SH-SY5Y (cell line): ENCODE results near the gene REST.

Source experiments
- GATA2 ChIP-seq: IDR thresholded peaks from 2 replicates; pipeline ENCODE4 v1.6.1; 2011; ENCODE audit warnings: mild to moderate bottlenecking, low read depth, low read length
- GATA3 ChIP-seq: IDR thresholded peaks from 2 replicates; pipeline ENCODE4 v1.6.1; 2011; ENCODE audit warnings: low read depth, mild to moderate bottlenecking, low read length, moderate library complexity

Gene REST

DNA sequence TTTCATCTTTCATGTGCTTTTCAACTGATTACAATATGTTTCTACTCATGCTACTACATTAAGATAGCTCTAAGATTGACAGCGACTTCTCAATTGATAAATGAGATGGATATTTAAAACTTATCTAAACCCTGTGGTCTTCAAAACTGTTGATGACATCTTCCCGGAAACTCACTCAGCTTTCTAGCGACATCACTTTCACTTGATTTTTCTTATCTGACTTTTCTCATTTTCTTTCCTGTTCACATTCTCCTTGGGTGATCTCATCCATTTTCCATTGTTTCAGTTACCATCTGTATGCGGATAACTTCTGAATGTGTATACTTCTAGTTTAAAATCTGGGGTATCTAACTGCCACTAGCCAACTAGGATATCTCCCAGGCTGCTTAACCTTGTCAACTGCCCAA lies 74.1 kb downstream of the REST start:
- no peak for TF ChIP-seq GATA3
- TF ChIP-seq GATA2: no peak

- TF ChIP-seq GATA3 (no peak), GATA2 (no peak)
These were observed 78.5 kb downstream of the REST start for GRCh38 chr4:56986192-56986591.

- TF ChIP-seq GATA3: no peak
- no peak for TF ChIP-seq GATA2
These were observed 79.3 kb downstream of the REST start for GRCh38 chr4:56986952-56987351.

DNA sequence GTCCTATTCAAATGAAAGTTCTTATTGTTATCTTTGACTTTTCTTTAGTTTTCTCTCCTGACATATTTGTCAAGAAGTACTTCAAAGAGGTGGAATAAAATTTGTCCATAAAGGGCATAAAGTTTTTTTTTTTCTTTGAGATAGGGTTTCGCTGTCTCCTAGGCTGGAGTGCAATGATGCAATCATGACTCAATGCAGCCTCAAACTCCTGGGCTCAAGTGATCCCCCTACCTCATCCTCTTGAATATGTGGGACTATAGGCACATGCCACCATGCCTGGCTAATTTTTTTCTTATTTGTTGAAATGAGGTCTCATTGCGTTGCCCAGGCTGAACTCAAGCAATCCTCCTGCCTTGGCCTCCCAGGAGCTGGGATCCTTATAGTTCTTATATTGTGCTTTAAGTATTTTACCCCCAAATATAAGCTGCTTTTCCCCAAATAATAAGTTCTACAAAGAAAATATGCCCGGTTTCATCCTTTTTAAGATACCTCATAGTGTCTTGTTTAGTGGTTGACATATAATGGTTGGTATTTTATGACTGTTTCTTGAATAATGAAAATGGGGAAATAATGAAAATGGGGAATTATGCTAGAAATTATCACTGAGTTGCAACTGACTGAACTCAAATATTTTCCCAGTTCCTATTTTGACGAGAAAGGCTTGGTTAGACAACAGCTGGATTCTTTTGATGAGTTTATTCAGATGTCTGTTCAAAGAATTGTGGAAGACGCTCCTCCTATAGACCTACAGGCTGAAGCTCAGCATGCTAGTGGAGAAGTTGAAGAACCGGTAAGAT lies 82.6 kb downstream of the REST start:
- TF ChIP-seq GATA2 (no peak), GATA3 (no peak)

GRCh38 chr4:56995525-56995924 lies 87.8 kb downstream of the REST start:
- no peak for TF ChIP-seq GATA2
- no peak for TF ChIP-seq GATA3

GRCh38 chr4:56999751-57000150 lies 92.1 kb downstream of the REST start:
- TF ChIP-seq GATA2 (no peak), GATA3 (no peak)

DNA sequence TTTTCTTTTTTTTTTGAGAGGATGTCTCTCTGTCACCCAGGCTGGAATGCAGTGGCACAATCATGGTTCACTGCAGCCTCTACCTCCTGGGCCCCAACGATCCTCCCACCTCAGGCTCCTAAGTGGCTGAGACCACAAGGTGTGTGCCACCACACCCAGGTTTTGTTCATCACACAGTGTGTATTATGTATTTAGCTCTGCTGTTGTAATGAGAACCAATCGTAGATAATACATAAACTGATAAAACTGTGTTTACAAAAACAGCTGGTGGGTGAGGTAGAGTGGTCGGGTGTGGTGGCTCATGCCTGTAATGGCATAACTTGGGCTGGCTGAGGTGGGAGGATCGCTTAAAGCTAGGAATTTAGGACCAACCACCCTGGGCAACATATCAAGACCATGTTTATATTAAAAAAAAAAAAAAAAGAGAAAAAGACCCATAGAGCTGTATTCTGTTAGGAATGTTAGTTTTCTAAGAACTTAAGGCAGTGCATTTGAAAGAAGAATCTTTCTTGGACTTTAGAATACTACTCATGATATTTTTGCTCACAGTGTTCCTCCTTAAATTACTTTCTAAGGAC lies 105.9 kb downstream of the REST start:
- no peak for TF ChIP-seq GATA2
- no peak for TF ChIP-seq GATA3
